ENCODE results near the gene RNFT2.

Gene RNFT2

DNA sequence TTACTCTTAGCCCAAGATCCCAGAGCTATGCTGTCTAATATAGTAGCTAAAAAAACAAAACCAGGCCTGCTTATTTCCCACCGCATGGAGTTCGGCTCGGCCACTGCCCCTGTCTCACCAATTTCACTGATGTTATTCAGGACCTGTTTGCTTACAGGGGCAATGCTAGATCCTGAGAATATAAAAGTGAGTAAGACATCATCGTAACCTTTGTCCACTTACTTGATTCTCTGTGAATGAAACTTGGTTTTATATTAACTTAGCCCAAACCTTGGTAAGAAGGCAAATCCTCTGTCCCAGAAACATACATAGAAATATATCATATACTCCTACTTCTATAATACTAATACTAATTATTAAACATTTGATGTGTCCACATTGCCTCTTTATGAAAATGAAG, 56.6 kb downstream of the RNFT2 start:
- Mint-ChIP-seq H3K27ac (ENCODE audit: low read depth) (no peak overlapping the region), H3K27me3 (no peaks in the 10 kb centered on the region), H3K4me1 (no peaks in the 10 kb centered on the region), H3K36me3 (ENCODE audit: insufficient read depth) (no peaks in the 10 kb centered on the region), H3K4me3 (no peak overlapping the region), H3K9me3 (no peaks in the 10 kb centered on the region)
- ATAC-seq (replicated peaks; ENCODE audit: extremely low read depth, poor library complexity, severe bottlenecking) (no peak), DNase-seq (ENCODE audit: low spot score in 2 of 2) (no peak)

DNA sequence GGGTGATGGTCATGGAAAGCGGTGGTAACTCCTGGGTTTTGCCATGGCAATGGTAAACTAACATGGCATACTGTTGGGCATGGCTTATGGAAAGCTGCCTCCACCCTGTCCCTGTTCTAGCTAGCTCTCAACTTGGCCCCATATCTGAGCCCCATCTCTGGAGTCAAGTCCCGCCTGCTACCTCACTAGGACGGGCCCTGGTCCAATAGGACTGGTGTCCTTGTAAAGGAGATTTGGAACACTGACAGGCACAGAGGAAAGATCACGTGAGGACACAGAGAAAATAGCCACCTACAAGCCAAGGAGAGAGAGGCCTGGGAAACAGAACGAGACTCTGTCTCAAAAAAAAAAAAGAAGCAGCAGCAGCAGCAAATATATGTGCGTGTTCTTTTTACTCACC, 59.8 kb downstream of the RNFT2 start:
- DNase-seq (ENCODE audit: low spot score in 2 of 2) = no peak
- no peak overlapping the region for H3K27ac Mint-ChIP-seq (ENCODE audit: low read depth)
- no peaks in the 10 kb centered on the region for H3K36me3 Mint-ChIP-seq (ENCODE audit: insufficient read depth)
- no peaks in the 10 kb centered on the region for H3K27me3 Mint-ChIP-seq
- H3K4me1 Mint-ChIP-seq = no peaks in the 10 kb centered on the region
- H3K4me3 Mint-ChIP-seq = no peak overlapping the region
- no peak for ATAC-seq (replicated peaks; ENCODE audit: extremely low read depth, poor library complexity, severe bottlenecking)
- no peaks in the 10 kb centered on the region for H3K9me3 Mint-ChIP-seq

DNA sequence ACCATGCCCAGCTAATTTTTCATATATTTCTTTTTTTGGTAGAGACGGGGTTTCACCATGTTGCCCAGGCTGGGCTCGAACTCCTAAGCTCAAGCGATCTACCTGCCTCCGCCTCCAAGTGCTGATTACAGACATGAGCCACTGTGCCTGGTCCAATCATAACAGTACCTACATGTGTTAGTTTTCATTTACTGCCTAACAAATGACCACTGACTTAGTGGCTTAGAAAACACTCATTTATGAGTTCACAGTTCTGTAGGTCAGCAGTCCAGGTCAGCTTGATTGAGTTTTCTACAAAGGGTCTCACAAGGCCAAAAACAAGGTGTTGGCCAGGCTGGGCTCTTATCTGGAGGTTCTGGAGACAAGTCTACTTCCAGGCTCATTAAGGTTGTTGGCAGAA, 60.6 kb downstream of the RNFT2 start:
- Mint-ChIP-seq H3K4me3 (no peak overlapping the region), H3K9me3 (no peaks in the 10 kb centered on the region), H3K27ac (ENCODE audit: low read depth) (no peak overlapping the region), H3K36me3 (ENCODE audit: insufficient read depth) (no peaks in the 10 kb centered on the region), H3K4me1 (no peaks in the 10 kb centered on the region), H3K27me3 (no peaks in the 10 kb centered on the region)
- DNase-seq (ENCODE audit: low spot score in 2 of 2) (no peak), ATAC-seq (replicated peaks; ENCODE audit: extremely low read depth, poor library complexity, severe bottlenecking) (no peak)

DNA sequence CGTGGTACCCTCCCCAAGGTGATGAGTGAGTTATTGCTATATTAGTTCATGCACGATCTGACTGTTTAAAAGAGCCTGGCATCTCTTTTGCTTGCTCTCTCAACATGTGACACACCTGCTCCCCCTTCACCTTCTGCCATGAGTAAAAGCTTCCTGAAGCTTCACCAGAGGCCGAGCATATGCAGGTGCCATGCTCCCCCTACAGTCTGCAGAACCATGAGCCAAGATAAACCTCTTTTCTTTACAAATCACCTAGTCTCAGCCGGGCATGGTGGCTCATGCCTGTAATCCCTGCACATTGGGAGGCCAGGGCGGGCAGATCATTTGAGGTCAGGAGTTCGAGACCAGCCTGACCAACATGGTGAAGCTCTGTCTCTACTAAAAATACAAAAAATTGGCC, 61.8 kb downstream of the RNFT2 start:
- DNase-seq (ENCODE audit: low spot score in 2 of 2) (no peak), ATAC-seq (replicated peaks; ENCODE audit: extremely low read depth, poor library complexity, severe bottlenecking) (no peak)
- Mint-ChIP-seq H3K36me3 (ENCODE audit: insufficient read depth) (no peaks in the 10 kb centered on the region), H3K9me3 (no peaks in the 10 kb centered on the region), H3K4me1 (no peaks in the 10 kb centered on the region), H3K4me3 (no peak overlapping the region), H3K27me3 (no peaks in the 10 kb centered on the region), H3K27ac (ENCODE audit: low read depth) (no peak overlapping the region)

DNA sequence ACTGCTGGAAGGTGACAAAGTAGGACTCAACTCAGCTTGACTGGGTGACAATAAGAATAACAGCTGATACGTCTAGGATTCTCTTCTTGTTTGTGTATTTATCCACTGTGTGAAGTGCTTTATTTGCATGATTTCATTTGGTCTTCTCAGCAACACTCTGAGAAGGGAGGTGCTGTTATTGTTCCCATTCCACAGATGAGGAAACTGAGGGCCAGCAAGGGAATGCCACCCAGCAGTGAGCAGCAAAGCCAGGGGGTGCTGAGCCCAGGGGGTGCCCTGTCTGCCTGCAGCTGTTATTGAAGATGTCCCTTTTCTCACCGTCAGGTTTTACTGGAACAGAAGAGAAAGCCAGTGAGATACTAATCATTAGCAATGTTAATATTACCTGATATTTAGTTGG, 62.8 kb downstream of the RNFT2 start:
- ATAC-seq (replicated peaks; ENCODE audit: extremely low read depth, poor library complexity, severe bottlenecking) = no peak
- Mint-ChIP-seq H3K27me3 (no peaks in the 10 kb centered on the region), H3K27ac (ENCODE audit: low read depth) (no peak overlapping the region)

DNA sequence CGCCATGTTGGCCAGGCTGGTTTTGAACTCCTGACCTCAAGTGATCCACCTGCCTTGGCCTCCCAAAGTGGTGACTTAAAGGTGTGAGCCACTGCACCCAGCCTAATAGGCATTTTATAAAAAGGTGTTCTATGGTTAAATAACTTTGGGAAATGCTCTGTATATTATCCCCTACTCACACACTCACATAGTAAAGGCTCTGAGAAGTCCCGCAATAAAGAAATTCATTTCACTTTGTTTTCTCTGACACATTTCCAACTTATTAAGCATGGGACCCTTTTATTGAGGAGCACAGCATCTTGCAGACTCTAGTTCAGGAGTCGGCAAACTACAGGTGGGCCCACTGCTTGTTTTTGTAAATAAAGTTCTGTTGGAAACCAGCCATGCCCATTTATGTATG, 63.9 kb downstream of the RNFT2 start:
- H3K27ac Mint-ChIP-seq (ENCODE audit: low read depth) = no peak overlapping the region
- no peaks in the 10 kb centered on the region for H3K4me1 Mint-ChIP-seq
- no peak overlapping the region for H3K4me3 Mint-ChIP-seq
- no peaks in the 10 kb centered on the region for H3K9me3 Mint-ChIP-seq
- peaks cover 2% of the 10 kb centered on the region for H3K36me3 Mint-ChIP-seq (ENCODE audit: insufficient read depth)
- H3K27me3 Mint-ChIP-seq = no peaks in the 10 kb centered on the region
- no peak for DNase-seq (ENCODE audit: low spot score in 2 of 2)
- ATAC-seq (replicated peaks; ENCODE audit: extremely low read depth, poor library complexity, severe bottlenecking) = no peak

More for the DNA sequence above, 62.8 kb downstream of the RNFT2 start:
- no peak for DNase-seq (ENCODE audit: low spot score in 2 of 2)
- no peak overlapping the region for H3K4me3 Mint-ChIP-seq
- no peaks in the 10 kb centered on the region for H3K9me3 Mint-ChIP-seq
- H3K36me3 Mint-ChIP-seq (ENCODE audit: insufficient read depth) = no peaks in the 10 kb centered on the region
- H3K4me1 Mint-ChIP-seq = no peaks in the 10 kb centered on the region

DNA sequence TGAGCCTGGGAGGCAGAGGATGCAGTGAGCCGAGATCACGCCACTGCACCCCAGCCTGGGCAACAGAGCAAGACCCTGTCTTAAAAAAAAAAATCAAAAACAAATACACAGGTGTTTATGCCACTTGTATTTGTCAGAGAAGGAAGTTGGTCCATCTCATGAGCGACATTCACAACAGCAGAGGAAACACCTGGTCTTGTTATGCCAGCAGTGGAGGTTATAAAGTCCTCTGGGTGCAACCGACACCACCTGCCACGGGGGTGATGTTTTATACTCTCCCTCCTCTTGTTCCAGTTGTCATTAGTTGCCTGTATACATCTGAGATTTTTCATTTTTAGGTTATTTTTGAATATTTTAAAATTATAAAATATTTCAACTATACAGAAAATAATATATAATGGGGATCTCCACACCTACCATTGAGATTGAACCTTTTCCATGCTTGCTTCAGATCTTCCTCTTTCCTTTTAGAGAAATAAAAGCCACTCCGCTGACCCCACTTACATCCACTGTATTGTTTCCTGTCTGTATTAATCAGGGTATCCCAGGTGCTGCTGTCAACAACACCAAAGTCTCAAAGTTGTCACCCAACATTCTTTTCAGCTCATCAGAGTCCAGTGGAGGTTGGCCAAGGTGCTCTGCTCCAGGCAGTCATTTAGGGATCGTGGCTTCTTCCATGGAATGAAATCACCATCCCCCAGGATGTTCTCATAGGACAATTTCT, 65.1 kb downstream of the RNFT2 start:
- Mint-ChIP-seq H3K36me3 (ENCODE audit: insufficient read depth) (peaks cover 2% of the 10 kb centered on the region), H3K9me3 (no peaks in the 10 kb centered on the region), H3K27me3 (no peaks in the 10 kb centered on the region), H3K4me1 (no peaks in the 10 kb centered on the region), H3K4me3 (no peak overlapping the region), H3K27ac (ENCODE audit: low read depth) (no peak overlapping the region)
- no peak for DNase-seq (ENCODE audit: low spot score in 2 of 2)
- no peak for ATAC-seq (replicated peaks; ENCODE audit: extremely low read depth, poor library complexity, severe bottlenecking)

DNA sequence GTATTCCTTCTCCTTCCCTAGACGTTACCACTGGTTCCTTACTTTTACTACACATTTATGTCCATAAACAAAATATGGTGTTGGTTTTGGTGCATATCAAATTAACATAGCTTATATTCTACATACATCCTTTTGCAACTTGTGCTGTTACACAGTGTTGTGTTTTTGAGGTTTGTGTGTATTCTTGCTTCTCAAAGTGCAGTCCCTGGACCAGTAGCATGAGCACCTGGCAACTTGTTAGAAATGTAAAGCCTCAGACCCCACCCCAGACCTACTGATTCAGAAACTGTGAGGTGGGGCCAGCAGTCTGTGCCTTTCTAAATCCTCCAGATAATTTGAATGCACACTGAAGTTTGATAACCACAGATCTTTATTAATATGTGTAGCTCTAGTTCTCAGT, 65.9 kb downstream of the RNFT2 start:
- Mint-ChIP-seq H3K27ac (ENCODE audit: low read depth) (no peak overlapping the region), H3K9me3 (no peaks in the 10 kb centered on the region)
- no peak for DNase-seq (ENCODE audit: low spot score in 2 of 2)

DNA sequence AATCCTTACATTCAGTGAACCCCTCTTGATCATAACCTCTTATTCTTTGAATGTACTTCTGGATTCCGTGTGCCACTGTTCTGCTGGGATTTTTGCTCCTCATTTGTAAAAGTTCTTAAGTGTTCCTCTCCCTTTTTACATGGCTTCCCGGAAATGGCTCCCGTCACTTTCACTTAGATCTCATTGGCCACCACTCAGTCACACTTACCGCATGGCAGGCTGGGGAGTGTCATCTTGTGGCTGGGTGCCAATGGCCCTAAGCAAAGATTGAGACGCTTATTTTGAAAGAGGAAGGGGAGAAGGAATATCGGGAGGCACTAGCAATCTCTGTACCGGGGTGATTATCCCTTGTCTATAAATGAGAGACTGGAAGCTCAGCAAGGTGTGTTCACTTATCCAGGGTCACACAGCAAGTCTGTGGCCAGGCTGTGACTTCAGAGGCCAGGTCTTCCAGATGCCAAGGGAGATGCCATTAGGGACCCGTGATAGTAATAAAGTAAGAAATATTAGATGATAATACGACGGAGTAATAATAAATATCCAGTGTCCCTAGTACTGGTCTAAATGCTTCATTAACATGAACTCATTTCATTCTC, 68.8 kb downstream of the RNFT2 start:
- Mint-ChIP-seq H3K4me3 (no peak overlapping the region), H3K27me3 (no peaks in the 10 kb centered on the region), H3K9me3 (no peaks in the 10 kb centered on the region), H3K36me3 (ENCODE audit: insufficient read depth) (peaks cover 4% of the 10 kb centered on the region), H3K27ac (ENCODE audit: low read depth) (no peak overlapping the region), H3K4me1 (no peaks in the 10 kb centered on the region)
- DNase-seq (ENCODE audit: low spot score in 2 of 2) (no peak), ATAC-seq (replicated peaks; ENCODE audit: extremely low read depth, poor library complexity, severe bottlenecking) (no peak)

More for the DNA sequence above, 65.9 kb downstream of the RNFT2 start:
- no peaks in the 10 kb centered on the region for H3K4me1 Mint-ChIP-seq
- H3K27me3 Mint-ChIP-seq = no peaks in the 10 kb centered on the region
- ATAC-seq (replicated peaks; ENCODE audit: extremely low read depth, poor library complexity, severe bottlenecking) = no peak
- no peak overlapping the region for H3K4me3 Mint-ChIP-seq
- peaks cover 2% of the 10 kb centered on the region for H3K36me3 Mint-ChIP-seq (ENCODE audit: insufficient read depth)

DNA sequence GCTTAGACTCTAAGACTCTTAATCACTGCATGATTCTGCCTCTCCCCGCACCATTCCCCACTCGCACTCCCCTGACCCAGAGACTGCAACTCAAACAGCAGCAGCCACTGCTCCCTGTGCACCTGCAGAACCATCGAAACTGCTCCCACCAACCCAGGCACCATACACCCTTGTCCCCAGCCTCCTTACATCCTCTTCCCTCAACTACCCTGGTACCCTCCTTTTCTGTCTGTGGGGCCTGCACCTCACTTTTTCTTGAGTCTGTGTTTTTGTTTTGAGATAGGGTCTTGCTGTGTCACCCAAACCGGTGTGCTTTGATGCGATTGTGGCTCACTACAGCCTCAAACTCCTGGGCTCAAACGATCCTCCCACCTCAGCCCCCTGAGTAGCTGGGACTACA, 69.4 kb downstream of the RNFT2 start:
- no peak overlapping the region for H3K4me3 Mint-ChIP-seq
- ATAC-seq (replicated peaks; ENCODE audit: extremely low read depth, poor library complexity, severe bottlenecking) = no peak
- H3K36me3 Mint-ChIP-seq (ENCODE audit: insufficient read depth) = peaks cover 4% of the 10 kb centered on the region
- DNase-seq (ENCODE audit: low spot score in 2 of 2) = no peak
- no peaks in the 10 kb centered on the region for H3K27me3 Mint-ChIP-seq
- no peaks in the 10 kb centered on the region for H3K9me3 Mint-ChIP-seq
- no peaks in the 10 kb centered on the region for H3K4me1 Mint-ChIP-seq
- no peak overlapping the region for H3K27ac Mint-ChIP-seq (ENCODE audit: low read depth)

DNA sequence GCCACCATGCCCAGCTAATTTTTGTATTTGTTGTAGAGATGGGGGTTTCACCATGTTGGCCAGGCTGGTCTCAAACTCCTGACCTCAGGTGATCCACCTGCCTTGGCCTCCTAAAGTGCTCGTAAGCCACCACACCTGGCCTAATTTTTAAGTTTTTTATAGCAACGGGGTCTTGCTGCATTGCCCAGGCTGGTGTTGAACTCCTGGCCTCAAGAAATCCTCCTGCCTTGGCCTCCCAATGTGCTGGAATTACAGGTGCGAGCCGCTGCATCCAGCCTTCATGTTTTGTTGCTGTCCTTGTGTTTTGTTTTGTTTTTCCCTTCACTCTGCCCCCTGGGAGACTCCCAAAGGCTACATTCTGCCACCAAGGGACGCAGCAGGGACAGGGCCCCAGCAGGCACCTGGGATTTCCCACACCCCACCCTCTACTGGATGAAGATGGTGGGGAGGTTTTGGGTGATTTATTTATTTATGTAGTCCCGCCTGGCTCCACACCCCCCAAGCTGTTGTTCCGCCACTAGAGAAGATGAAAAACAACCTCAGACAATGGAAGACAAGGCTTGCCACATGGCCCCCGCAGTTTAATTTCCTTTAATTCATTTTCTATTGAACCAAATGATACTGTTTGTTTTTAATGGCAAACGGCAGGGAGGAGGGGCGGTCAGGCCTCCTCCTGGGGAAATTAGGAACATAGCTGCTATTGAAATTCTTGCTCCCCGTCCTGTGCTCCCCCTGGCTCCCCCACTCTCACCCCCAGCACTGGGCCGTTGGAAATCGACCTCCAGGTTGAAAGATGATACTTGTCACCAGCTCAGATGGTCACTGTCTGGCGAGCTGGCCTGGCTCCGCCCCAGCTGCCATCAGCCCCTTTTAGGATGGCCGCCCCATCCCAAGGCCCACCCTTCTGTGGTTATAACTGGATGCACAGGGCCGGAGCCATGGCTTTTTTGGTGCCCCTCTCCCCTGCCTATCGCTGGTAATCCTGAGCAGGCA, 70.3 kb downstream of the RNFT2 start:
- Mint-ChIP-seq H3K4me3 (no peak overlapping the region), H3K27ac (ENCODE audit: low read depth) (no peak overlapping the region), H3K27me3 (no peaks in the 10 kb centered on the region), H3K9me3 (no peaks in the 10 kb centered on the region), H3K36me3 (ENCODE audit: insufficient read depth) (peaks cover 4% of the 10 kb centered on the region), H3K4me1 (no peaks in the 10 kb centered on the region)
- no peak for DNase-seq (ENCODE audit: low spot score in 2 of 2)
- no peak for ATAC-seq (replicated peaks; ENCODE audit: extremely low read depth, poor library complexity, severe bottlenecking)

DNA sequence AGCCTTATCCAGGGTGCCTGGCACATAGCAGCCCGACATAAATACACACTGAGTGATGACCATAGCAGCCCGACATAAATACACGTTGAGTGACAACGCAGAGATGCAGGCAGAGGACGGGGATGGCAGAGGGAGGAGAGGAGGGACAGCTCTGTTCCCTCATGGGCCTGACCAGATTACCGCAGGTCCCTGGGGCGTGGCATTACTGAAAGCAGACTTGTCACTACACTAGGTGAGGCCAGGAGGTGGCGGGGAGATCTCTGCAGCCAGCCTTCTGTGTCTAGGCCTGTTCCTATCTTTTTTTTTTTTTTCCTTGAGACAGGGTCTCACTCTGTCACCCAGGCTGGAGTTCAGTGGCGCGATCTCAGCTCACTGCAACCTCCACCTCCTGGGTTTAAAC, 74.1 kb downstream of the RNFT2 start:
- Mint-ChIP-seq H3K27me3 (no peaks in the 10 kb centered on the region), H3K4me1 (no peaks in the 10 kb centered on the region), H3K36me3 (ENCODE audit: insufficient read depth) (peaks cover 2% of the 10 kb centered on the region), H3K27ac (ENCODE audit: low read depth) (no peak overlapping the region), H3K9me3 (no peaks in the 10 kb centered on the region), H3K4me3 (no peak overlapping the region)
- DNase-seq (ENCODE audit: low spot score in 2 of 2) (no peak), ATAC-seq (replicated peaks; ENCODE audit: extremely low read depth, poor library complexity, severe bottlenecking) (no peak)
